Measurements from ENCODE around the gene AGFG1. TPM values are rescaled to one million over a fixed set of nuclear protein-coding genes. Genes with fewer than 3 reads are reported as not detected.

Gene AGFG1
- total and polyA plus RNA-seq, 11 donors = 12.0 to 92.1 (median 60.0) TPM

GRCh38 chr2:227462972-227463931 lies 8.7 kb upstream of the AGFG1 start:
- WGBS, 4 donors = 81 to 84% (median 84%) methylated on average over 13 of the region's 13 CpGs
- H3K4me3 ChIP-seq = no peak overlapping the region
- no peaks in the 10 kb centered on the region for H3K36me3 ChIP-seq
- intact Hi-C loops (cut with DNase I) = loop anchor here in 2 of 10 donors (10.0 kb wide), 2 partner anchors 192 to 202 kb away; partner anchors contain the start of gene SCYGR5 (in 1 of the 2)
- no peak overlapping the region for H3K27ac ChIP-seq
- peaks cover 0 to 38% (median 0%) of the 10 kb centered on the region in 12 donors for H3K4me1 ChIP-seq
- TF ChIP-seq CTCF (IDR thresholded peaks at IDR 0.05) = no peak
- TF ChIP-seq POLR2A (IDR thresholded peaks at IDR 0.05) = no peak
- H3K27me3 ChIP-seq = no peaks in the 10 kb centered on the region
- ATAC-seq (no peak), DNase-seq (no peak)
- no peaks in the 10 kb centered on the region for H3K9me3 ChIP-seq

GRCh38 chr2:227464361-227464760 lies 7.6 kb upstream of the AGFG1 start:
- H3K4me1 ChIP-seq = peaks cover 0 to 38% (median 0%) of the 10 kb centered on the region in 12 donors
- DNase-seq (no peak), ATAC-seq (no peak)
- no peak overlapping the region for H3K27ac ChIP-seq
- no peak for TF ChIP-seq POLR2A (IDR thresholded peaks at IDR 0.05)
- no peak for TF ChIP-seq CTCF (IDR thresholded peaks at IDR 0.05)
- H3K27me3 ChIP-seq = no peaks in the 10 kb centered on the region
- no peaks in the 10 kb centered on the region for H3K9me3 ChIP-seq
- WGBS, 4 donors = 60 to 90% (median 85%) methylated on average over 3 of the region's 3 CpGs
- no peak overlapping the region for H3K4me3 ChIP-seq
- intact Hi-C loops (cut with DNase I) = loop anchor here in 2 of 10 donors (10.0 kb wide), 2 partner anchors 190 to 200 kb away; partner anchors contain the start of gene SCYGR5 (in 1 of the 2)
- H3K36me3 ChIP-seq = no peaks in the 10 kb centered on the region

GRCh38 chr2:227464851-227465250 lies 7.1 kb upstream of the AGFG1 start:
- TF ChIP-seq CTCF (IDR thresholded peaks at IDR 0.05) (no peak), POLR2A (IDR thresholded peaks at IDR 0.05) (no peak)
- H3K9me3 ChIP-seq = no peaks in the 10 kb centered on the region
- intact Hi-C loops (cut with DNase I) = loop anchor here in 3 of 10 donors (5.0 to 10.0 kb wide), 3 partner anchors 53 to 200 kb away; partner anchors contain the start of gene SCYGR5 (in 1 of the 3)
- H3K27ac ChIP-seq = no peak overlapping the region
- ATAC-seq (no peak), DNase-seq (no peak)
- H3K36me3 ChIP-seq = no peaks in the 10 kb centered on the region
- H3K4me3 ChIP-seq = no peak overlapping the region
- H3K4me1 ChIP-seq = peaks cover 0 to 37% (median 0%) of the 10 kb centered on the region in 12 donors
- 85 to 95% (median 91%) methylated on average over 7 of the region's 7 CpGs for WGBS, 4 donors
- no peaks in the 10 kb centered on the region for H3K27me3 ChIP-seq

All from heart left ventricle (tissue), 16 donors.